ENCODE measurements around the gene DKK2.

DNA sequence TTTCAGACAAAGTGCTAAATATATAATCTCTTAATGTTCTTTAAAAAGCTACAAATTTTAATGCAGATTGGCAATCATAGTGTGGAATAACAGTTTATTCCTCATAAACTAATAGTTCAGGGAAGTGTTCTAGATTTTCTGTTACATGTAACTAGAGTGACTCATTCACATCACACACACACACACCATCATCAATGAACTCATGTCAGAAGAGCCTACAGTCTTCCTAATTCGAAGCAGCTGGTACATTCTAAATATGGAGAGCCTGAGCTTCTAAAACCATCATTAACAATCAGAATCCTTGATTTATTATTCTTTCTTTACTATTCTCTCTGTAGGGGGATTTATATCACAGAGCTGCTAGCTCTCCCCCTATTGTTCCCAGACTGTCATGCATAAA, 49.6 kb downstream of the DKK2 start:
- TF ChIP-seq CTCF (IDR thresholded peaks at IDR 0.05) (no peak), SP1 (CRISPR knock-in tag; conservative IDR thresholded peaks at IDR 0.05) (no peak), NR1H2 (CRISPR knock-in tag; IDR thresholded peaks at IDR 0.05) (no peak), KAT7 (CRISPR knock-in tag; IDR thresholded peaks at IDR 0.05; ENCODE audit: borderline replicate concordance) (no peak), NR2C2 (CRISPR knock-in tag; IDR thresholded peaks at IDR 0.05) (no peak), ZMAT4 (CRISPR knock-in tag; IDR thresholded peaks at IDR 0.05) (no peak), PREB (CRISPR knock-in tag; IDR thresholded peaks at IDR 0.05; ENCODE audit: borderline replicate concordance) (no peak), ZNF532 (CRISPR knock-in tag; IDR thresholded peaks at IDR 0.05; ENCODE audit: borderline replicate concordance) (no peak)
- TF ChIP-seq, protein P1, sequence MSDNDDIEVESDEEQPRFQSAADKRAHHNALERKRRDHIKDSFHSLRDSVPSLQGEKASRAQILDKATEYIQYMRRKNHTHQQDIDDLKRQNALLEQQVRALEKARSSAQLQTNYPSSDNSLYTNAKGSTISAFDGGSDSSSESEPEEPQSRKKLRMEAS (CRISPR knock-in tag; IDR thresholded peaks at IDR 0.05): no peak
- TF ChIP-seq, protein P2, sequence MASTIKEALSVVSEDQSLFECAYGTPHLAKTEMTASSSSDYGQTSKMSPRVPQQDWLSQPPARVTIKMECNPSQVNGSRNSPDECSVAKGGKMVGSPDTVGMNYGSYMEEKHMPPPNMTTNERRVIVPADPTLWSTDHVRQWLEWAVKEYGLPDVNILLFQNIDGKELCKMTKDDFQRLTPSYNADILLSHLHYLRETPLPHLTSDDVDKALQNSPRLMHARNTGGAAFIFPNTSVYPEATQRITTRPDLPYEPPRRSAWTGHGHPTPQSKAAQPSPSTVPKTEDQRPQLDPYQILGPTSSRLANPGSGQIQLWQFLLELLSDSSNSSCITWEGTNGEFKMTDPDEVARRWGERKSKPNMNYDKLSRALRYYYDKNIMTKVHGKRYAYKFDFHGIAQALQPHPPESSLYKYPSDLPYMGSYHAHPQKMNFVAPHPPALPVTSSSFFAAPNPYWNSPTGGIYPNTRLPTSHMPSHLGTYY (CRISPR knock-in tag; IDR thresholded peaks at IDR 0.05): no peak
- TF ChIP-seq, protein P3, sequence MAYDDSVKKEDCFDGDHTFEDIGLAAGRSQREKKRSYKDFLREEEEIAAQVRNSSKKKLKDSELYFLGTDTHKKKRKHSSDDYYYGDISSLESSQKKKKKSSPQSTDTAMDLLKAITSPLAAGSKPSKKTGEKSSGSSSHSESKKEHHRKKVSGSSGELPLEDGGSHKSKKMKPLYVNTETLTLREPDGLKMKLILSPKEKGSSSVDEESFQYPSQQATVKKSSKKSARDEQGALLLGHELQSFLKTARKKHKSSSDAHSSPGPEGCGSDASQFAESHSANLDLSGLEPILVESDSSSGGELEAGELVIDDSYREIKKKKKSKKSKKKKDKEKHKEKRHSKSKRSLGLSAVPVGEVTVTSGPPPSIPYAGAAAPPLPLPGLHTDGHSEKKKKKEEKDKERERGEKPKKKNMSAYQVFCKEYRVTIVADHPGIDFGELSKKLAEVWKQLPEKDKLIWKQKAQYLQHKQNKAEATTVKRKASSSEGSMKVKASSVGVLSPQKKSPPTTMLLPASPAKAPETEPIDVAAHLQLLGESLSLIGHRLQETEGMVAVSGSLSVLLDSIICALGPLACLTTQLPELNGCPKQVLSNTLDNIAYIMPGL (CRISPR knock-in tag; IDR thresholded peaks at IDR 0.05): no peak
- TF ChIP-seq, protein P4, sequence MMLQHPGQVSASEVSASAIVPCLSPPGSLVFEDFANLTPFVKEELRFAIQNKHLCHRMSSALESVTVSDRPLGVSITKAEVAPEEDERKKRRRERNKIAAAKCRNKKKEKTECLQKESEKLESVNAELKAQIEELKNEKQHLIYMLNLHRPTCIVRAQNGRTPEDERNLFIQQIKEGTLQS (CRISPR knock-in tag; conservative IDR thresholded peaks at IDR 0.05): no peak
- TF ChIP-seq, protein P5, sequence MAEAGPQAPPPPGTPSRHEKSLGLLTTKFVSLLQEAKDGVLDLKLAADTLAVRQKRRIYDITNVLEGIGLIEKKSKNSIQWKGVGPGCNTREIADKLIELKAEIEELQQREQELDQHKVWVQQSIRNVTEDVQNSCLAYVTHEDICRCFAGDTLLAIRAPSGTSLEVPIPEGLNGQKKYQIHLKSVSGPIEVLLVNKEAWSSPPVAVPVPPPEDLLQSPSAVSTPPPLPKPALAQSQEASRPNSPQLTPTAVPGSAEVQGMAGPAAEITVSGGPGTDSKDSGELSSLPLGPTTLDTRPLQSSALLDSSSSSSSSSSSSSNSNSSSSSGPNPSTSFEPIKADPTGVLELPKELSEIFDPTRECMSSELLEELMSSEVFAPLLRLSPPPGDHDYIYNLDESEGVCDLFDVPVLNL (CRISPR knock-in tag; IDR thresholded peaks at IDR 0.05; ENCODE audit: borderline replicate concordance, low read depth): no peak
- TF ChIP-seq, protein P6, sequence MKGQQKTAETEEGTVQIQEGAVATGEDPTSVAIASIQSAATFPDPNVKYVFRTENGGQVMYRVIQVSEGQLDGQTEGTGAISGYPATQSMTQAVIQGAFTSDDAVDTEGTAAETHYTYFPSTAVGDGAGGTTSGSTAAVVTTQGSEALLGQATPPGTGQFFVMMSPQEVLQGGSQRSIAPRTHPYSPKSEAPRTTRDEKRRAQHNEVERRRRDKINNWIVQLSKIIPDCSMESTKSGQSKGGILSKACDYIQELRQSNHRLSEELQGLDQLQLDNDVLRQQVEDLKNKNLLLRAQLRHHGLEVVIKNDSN (CRISPR knock-in tag; IDR thresholded peaks at IDR 0.05): no peak

All from WTC11 (cell line).